ENCODE results near the gene SIX4. TPM values are rescaled to one million over a fixed set of nuclear protein-coding genes. Genes with fewer than 3 reads are reported as not detected.

SIX4 gene
- polyA plus RNA-seq, 3 donors, result not detected

DNA sequence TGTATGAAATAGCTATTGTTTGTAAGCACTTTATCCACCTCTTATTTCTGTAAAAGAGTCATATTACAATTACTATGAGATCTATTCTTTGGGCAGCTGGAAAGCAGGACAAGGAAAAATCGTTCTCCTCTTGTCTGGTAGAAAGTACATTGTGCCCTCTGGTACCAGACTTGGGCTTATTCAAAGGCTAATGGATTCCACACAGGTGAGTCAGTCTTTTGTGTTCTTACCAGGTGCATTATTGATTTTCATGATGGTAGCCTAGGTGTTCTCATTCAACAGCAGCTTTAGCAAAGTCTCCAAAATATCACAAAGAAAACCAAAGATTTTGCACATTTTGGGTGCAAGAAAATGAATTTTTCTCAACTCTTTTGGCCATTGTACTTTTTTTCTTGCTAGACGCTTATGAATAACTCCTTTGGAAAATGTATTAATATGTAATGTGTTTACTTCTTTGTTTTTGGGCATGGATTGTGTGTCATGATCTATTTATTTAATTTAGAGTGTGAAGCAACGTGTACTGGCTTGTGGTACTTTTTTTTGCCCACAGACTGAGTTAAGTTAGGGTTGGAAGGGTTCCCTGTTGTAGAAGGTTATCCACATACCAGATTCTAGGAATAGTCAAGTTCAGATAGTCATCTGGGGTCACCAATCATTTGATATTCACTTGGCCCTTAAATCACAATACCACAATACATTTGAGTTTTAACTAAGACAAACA lies 36.7 kb upstream of the SIX4 start:
- Histone ChIP-seq H3K4me3 (replicated peaks in 1 of 3; ENCODE audit: low read depth in 2 of 3, low read length in 3 of 3) (no peak overlapping the region), H3K9me3 (replicated peaks in 1 of 2; ENCODE audit: control insufficient read depth in 1 of 2, insufficient read depth in 1 of 2, low read length in 2 of 2) (no peaks in the 10 kb centered on the region), H3K4me1 (ENCODE audit: control insufficient read depth in 1 of 2, insufficient read depth in 2 of 2, low read length in 2 of 2) (peaks cover 15 to 25% of the 10 kb centered on the region in 2 donors), H3K79me2 (ENCODE audit: insufficient read depth, low read length) (peaks cover 5% of the 10 kb centered on the region), H3K9ac (ENCODE audit: insufficient read depth, low read length, poor library complexity, severe bottlenecking) (no peak overlapping the region), H4K20me1 (ENCODE audit: insufficient read depth, low read length) (no peaks in the 10 kb centered on the region), H3K36me3 (replicated peaks in 1 of 2; ENCODE audit: control insufficient read depth in 1 of 2, insufficient read depth in 2 of 2, low read length in 2 of 2) (no peaks in the 10 kb centered on the region), H3K4me2 (replicated peaks; ENCODE audit: extremely low read depth, low read length, poor library complexity, severe bottlenecking) (no peak overlapping the region), H3K27me3 (ENCODE audit: control insufficient read depth in 2 of 2, insufficient read depth in 2 of 2, low read length in 2 of 2) (no peaks in the 10 kb centered on the region), H3K27ac (ENCODE audit: low read depth in 1 of 2, low read length in 2 of 2) (no peak overlapping the region), H2AFZ (ENCODE audit: insufficient read depth, low read depth, low read length, poor library complexity, severe bottlenecking) (no peak overlapping the region)
- Mint-ChIP-seq H3K4me1 (peaks cover 34% of the 10 kb centered on the region), H3K36me3 (no peaks in the 10 kb centered on the region), H3K27me3 (ENCODE audit: low read depth in 3 of 3) (peaks cover 0 to under 1% (median 0%) of the 10 kb centered on the region in 3 donors), H3K27ac (no peak overlapping the region), H3K4me3 (no peak overlapping the region), H3K9me3 (no peaks in the 10 kb centered on the region)
- intact Hi-C loops (cut with micrococcal nuclease), result no loop called here
- no peak for DNase-seq
- 92% methylated on average over 2 of the region's 3 CpGs for WGBS (ENCODE audit: insufficient coverage)
- TF ChIP-seq, protein P1, sequence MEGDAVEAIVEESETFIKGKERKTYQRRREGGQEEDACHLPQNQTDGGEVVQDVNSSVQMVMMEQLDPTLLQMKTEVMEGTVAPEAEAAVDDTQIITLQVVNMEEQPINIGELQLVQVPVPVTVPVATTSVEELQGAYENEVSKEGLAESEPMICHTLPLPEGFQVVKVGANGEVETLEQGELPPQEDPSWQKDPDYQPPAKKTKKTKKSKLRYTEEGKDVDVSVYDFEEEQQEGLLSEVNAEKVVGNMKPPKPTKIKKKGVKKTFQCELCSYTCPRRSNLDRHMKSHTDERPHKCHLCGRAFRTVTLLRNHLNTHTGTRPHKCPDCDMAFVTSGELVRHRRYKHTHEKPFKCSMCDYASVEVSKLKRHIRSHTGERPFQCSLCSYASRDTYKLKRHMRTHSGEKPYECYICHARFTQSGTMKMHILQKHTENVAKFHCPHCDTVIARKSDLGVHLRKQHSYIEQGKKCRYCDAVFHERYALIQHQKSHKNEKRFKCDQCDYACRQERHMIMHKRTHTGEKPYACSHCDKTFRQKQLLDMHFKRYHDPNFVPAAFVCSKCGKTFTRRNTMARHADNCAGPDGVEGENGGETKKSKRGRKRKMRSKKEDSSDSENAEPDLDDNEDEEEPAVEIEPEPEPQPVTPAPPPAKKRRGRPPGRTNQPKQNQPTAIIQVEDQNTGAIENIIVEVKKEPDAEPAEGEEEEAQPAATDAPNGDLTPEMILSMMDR (IDR thresholded peaks at IDR 0.05), result no peak

DNA sequence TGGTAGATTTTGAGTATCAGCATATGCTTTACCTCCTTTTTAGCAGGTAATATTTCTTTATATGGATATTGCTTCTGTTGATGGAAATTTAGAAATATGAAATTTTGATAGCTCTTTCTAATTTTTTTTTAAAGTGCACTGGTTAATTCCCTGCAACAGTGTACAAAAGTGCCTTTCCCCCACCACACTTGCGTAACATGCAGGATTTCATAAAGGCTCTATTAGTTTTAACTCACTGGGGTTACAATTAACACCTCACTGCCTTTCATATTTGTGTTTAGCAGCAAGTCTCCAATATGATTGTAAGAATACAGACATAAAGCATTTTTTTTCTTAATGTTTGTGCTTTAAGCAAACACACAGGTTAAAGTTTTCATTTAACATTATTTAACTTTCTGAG lies 36.1 kb upstream of the SIX4 start:
- whole genome bisulfite sequencing (ENCODE audit: insufficient coverage), result 40% methylated on average over 1 of the region's 1 CpG

More for the DNA sequence above, 36.1 kb upstream of the SIX4 start:
- Histone ChIP-seq H3K36me3 (replicated peaks in 1 of 2; ENCODE audit: control insufficient read depth in 1 of 2, insufficient read depth in 2 of 2, low read length in 2 of 2) (no peaks in the 10 kb centered on the region), H3K9ac (ENCODE audit: insufficient read depth, low read length, poor library complexity, severe bottlenecking) (no peak overlapping the region), H3K79me2 (ENCODE audit: insufficient read depth, low read length) (peaks cover 5% of the 10 kb centered on the region), H3K4me1 (ENCODE audit: control insufficient read depth in 1 of 2, insufficient read depth in 2 of 2, low read length in 2 of 2) (peaks cover 15 to 25% of the 10 kb centered on the region in 2 donors), H3K9me3 (replicated peaks in 1 of 2; ENCODE audit: control insufficient read depth in 1 of 2, insufficient read depth in 1 of 2, low read length in 2 of 2) (no peaks in the 10 kb centered on the region), H4K20me1 (ENCODE audit: insufficient read depth, low read length) (no peaks in the 10 kb centered on the region), H3K27ac (ENCODE audit: low read depth in 1 of 2, low read length in 2 of 2) (no peak overlapping the region), H3K4me3 (replicated peaks in 1 of 3; ENCODE audit: low read depth in 2 of 3, low read length in 3 of 3) (no peak overlapping the region), H3K27me3 (ENCODE audit: control insufficient read depth in 2 of 2, insufficient read depth in 2 of 2, low read length in 2 of 2) (no peaks in the 10 kb centered on the region), H2AFZ (ENCODE audit: insufficient read depth, low read depth, low read length, poor library complexity, severe bottlenecking) (no peak overlapping the region), H3K4me2 (replicated peaks; ENCODE audit: extremely low read depth, low read length, poor library complexity, severe bottlenecking) (no peak overlapping the region)
- TF ChIP-seq, protein P1 (IDR thresholded peaks at IDR 0.05), result no peak
- Mint-ChIP-seq H3K4me1 (peaks cover 36% of the 10 kb centered on the region), H3K27me3 (ENCODE audit: low read depth in 3 of 3) (peaks cover 2 to 3% (median 2%) of the 10 kb centered on the region in 3 donors), H3K27ac (no peak overlapping the region), H3K9me3 (no peaks in the 10 kb centered on the region), H3K4me3 (no peak overlapping the region), H3K36me3 (no peaks in the 10 kb centered on the region)
- no peak for DNase-seq
- intact Hi-C loops (cut with micrococcal nuclease), result no loop called here

All from CD14-positive monocyte (primary cell).